ENCODE results near the gene PLEKHM3. TPM values are rescaled to one million over a fixed set of nuclear protein-coding genes. Genes with fewer than 3 reads are reported as not detected.

The PLEKHM3 gene
- polyA plus RNA-seq, 4 donors, result 13.7 to 16.0 (median 14.3) TPM

DNA sequence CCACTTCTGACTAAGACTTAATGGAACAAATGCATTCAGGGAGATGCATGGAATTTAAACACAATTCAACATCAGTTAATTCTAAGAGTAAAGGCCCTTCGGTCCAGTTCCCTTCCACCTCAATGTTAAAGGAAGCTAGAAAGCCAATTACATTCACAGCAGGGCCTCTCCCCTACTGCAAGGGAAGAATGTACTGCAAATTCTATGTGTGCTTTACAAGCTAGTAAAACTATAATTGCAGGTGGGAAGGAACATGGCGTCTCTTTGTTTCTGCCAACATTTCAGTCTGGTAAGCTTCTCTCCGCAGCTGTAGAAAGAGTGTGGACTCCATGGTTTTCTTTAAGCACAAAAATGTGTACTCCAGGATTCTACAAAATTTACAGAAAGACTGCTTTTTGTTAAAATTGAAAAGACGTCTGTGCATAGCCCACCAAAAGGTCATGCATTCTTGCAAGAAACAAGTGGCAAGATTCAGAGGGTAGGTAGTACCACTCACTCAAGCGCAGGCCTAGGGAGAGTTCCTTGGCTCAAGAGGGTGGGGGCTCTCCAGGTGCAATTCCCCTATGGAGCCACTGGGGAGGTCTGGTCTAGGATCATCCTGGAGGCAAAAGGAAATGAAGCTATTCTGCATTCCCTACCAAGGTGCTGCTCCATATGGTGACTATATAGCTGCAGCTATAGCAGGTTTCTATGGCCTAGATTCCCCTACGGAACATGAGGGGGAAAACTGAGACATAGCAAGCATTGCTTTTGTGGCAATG is 128.6 kb downstream of the PLEKHM3 start:
- DNase-seq (ENCODE audit: low read depth in 4 of 4, low spot score in 3 of 4), result no peak

DNA sequence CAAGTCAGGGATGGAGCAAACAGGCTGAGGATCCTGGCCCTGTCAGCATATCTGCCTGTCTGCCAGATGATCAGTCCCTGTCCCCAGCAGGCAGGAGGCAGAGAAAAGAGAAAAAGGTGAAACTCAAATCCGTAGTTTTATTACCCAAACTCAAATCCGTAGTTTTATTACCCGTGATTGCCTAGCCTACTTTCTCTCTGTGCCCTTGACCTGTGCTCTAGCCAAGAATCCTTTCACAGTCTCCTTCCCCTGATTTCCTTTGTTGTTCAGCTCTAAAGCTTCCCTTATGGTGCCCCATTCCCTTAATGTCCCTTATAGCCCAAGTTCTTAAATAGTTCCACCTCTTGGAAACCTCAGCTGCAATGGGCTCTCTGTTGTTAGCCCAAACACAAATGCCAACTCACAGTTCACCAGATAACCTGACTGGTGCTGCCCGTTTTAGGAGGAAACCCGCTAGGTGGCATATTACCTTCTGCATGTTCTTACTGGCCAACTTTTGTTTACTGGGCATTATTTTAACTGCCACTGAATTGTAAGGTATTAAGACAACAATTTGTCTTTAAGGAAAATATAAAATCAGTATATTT is 130.0 kb downstream of the PLEKHM3 start:
- DNase-seq (ENCODE audit: low read depth in 4 of 4, low spot score in 3 of 4), result no peak

DNA sequence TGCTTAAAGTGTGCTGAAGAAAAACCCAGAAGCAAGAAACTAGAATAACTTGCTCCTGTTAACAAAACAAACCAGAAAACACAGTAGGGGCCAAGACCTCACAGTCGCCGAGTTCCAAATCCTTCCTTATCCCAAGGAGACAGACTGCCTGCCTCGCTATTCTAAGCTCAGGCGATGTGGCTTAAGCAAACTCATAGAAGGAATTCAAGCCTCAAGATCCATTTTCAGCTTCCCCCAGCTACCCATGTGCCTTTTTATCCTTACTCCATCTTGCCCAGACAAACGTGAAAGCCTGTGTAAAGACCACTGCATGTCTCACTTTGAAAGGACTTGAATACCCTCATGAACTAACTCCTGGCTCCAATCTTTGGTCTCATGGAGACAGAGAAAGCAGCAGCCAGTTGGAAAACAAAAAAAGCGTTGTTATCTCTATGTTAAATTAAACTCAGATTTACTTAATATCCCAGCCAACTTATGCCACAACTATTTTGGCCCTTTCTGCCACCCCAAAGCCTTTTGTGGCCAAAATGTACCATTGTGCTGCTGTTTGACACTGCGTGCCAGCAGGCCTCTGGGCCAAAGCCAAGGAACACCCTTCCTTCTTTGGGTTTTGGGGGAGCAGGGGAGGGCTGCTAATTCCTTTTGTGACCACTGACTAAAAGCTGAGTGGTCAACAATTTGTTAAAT is 132.5 kb downstream of the PLEKHM3 start:
- DNase-seq (ENCODE audit: low read depth in 4 of 4, low spot score in 3 of 4), result no peak

DNA sequence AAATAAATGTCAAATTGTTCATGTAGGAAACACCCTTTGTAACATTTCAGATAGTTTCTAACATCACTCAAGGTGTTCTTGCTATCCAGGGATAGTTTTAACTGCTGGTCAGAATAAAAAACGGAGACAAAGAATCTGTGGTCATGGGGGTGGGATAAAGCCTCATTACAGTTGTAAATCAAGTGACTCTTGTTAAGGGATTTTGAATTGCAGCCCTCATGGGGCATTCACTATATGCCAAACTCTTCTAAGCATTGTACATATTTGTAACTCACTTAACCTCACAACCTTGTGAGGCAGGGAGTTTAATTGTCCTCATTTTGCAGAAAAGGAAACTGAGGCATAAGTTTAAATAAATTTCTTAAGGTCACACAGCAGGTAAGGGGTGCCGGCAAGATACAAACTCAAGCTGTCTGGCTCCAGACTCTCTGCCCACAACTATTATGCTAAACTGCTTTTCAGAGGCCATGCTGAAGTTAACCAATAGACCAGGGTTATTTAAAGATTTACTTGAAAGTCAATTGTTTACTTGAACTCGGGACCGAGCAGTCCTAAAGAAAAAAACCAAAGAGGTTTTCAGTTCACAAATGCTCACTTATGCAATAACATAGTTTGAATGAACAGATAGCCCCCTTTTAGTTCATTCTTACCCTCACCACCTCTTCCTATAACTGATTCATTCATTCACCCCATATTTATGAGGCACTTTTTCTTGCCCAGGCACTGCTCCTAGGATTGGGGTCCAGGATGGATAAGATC is 134.1 kb downstream of the PLEKHM3 start:
- no peak for DNase-seq (ENCODE audit: low read depth in 4 of 4, low spot score in 3 of 4)

DNA sequence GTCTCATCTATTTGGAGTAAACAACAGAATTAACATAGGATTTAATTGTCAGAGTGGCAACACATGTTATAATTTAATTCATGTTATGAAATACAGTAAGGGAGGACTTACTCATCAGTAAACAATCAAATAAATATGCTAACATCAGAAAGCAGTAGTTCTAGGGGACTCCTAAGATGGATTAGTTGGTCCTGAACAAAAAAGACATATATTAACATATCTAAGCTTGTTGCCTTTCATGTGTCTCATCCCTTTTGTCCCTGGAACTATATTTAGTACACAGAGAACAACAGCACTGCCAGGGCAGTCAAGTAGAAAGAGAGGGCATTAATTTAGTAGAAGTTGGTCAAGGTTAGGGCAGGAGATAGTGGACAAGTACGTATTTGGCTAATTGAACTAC is 137.8 kb downstream of the PLEKHM3 start:
- no peak for DNase-seq (ENCODE audit: low read depth in 4 of 4, low spot score in 3 of 4)

DNA sequence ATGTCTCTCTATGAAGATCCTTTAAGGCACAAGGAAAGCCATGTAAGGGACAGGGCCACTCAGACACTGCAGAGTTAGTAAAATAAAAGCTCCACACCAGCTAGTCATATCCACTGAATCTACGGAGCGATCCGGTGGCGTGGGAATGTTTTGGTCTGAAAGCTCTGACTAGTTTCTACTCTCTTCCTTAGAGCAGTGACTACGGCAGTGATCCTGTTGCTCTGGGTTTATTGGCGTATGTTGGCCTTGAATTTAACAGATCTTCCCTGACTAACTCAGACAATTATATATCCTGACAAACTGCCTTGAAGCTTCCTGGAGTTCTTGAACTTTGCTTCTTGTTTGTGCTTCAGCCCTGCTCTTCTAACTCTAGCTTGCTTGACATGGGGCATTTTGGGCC is 140.3 kb downstream of the PLEKHM3 start:
- DNase-seq (ENCODE audit: low read depth in 4 of 4, low spot score in 3 of 4), result no peak

DNA sequence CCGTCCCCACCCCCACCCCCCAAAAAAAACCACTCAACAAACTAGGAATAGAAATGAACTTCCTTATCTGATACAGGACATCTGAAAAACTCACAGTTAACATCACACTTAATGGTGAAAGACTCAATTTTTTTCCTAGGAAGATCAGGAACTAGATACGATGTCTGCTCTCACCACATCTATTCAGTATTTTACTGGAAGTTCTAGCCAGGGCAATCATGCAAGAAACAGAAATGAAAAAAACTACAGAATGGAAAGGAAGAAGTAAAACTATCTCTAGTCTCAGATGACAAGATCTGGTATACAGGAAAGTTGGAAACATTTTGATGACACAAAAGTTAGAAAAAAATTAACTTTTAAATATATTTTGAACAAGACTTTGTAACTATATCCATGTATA is 141.2 kb downstream of the PLEKHM3 start:
- no peak for DNase-seq (ENCODE audit: low read depth in 4 of 4, low spot score in 3 of 4)

DNA sequence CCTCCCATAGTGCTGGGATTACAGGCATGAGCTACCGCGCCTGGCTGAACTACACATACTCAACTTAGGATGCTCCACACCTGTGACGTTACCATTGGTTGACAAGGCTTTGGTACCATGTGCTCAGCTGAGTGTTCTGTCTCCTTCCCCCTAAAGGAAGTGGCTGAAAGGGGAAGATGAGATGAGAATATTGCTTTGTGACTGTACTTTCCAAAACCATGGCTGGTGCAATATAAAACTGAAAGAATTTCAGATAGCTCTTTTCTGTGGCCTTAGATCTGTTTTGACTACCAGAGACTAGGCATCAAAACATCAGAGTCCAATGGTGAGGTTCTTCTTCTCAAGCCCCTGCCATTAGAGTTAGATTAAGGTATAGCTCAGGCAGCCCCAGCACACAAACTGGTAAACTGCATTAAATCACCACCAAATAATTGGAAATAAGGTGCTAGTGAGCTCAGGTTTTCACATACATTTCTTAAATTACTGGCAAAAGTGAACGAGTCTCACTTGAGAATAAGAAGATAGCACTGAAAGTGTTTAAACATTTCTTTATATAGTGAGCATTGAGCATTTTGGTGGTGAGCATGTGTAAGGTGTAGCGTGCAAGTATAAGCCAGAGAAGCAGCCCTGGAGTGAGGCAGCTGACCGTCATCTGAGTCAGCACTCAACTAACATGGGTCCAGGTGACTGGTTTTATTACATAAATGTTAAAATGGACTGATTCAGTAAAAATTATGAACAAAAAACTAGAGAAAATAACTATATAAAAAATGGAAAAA is 142.1 kb downstream of the PLEKHM3 start:
- no peak for DNase-seq (ENCODE audit: low read depth in 4 of 4, low spot score in 3 of 4)

DNA sequence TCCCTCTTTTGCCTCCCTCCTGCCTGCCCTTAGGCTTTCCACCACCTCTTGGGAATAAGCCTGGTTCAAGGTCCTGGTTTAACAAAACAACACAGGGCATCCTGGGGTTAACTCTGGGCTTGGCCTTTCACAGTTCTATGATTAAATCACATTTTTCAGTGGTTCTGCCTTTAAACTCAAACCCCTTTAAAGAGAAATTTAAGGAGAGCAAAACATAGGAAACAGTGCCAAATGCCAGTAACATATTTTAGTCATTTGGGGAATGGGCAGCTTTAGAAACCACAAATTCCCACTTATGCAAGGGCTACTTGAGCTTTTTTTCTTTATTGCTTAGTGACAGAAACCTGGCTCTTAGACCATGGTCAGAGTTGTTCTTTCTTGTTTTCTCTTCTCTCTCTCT is 143.4 kb downstream of the PLEKHM3 start:
- DNase-seq (ENCODE audit: low read depth in 4 of 4, low spot score in 3 of 4), result no peak

DNA sequence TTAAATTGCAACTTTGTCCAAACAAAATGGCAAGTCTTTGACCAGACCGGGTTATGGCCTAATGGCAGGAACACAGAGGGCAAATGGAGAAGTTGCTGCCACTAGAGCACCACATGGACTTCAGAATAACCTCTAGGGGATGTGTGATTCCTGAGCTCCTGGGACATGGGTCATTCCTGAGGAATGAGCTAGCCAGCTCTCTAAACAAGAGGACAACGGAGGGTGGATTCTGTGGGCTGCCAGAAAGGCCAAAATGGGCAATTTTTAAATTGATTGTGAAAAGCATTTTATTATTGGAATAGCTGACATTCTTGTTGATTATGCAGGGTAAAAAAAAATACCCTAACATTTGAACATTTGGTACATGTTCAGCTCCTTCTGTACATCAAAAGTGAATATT is 145.8 kb downstream of the PLEKHM3 start:
- no peak for DNase-seq (ENCODE audit: low read depth in 4 of 4, low spot score in 3 of 4)

DNA sequence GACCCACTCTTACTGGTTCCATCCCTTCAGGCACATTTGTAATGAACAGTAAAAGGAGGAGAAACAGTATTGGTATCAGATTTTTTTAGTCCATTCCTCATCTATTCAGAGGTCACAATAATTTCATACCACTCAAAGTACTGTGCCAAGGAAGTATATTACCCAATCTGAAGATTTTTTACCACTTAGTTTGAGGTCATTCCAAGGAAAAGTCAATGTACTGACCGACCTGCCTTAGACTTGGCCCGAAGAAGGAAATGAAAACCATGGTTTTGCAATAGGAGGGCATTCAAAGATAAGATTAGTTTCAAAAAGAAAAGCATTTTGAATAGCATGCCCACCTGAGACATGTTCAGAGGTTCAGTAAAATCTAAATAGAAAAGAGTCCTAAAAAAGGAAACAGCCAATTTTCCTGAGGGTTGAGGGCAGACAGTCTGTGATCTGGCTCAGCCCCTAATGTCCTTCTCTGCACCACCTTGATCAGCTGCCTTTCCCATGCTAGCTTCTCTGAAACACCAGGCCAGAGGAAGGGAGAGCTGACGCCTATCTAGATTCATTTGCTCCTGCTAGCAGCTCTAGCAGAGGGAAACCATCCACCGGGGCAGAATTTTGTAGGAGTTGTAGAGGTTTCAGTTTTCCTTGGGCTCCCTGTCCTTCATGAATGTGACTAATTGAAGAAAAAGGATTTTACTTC is 148.3 kb downstream of the PLEKHM3 start:
- DNase-seq (ENCODE audit: low read depth in 4 of 4, low spot score in 3 of 4), result no peak

DNA sequence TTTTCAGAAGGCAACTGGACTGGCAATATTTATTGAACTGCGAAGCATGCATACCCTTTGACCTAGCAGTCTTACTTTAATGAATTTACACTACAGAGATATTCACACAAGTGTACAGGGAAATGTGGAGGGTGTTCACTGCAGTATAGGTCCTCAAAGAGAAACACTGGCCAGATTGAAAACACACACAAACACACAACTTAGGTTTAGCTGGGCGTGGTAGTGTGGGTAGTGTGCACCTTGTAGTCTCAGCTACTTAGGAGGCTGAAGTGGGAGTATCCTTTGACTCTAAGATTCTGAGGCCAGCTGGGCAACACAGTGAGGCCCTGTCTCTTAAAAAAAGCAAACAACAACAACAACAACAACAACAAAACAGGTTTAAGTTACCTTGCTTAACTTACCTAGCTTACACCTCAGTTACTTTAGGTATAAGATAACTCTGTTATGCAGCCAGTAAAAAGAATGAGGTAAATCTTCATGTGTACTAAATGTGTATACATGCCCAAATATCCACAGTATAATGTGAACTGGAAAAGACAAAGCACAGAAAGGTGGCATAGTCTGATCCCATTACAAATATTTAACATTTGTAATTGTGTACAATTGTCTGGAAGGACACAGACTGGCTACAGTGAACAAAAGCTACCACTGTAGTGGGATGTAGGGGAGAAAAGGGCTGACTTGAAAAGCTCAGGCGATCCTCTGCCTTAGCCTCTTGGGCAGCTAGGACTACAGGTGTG is 149.7 kb downstream of the PLEKHM3 start:
- no peak for DNase-seq (ENCODE audit: low read depth in 4 of 4, low spot score in 3 of 4)

DNA sequence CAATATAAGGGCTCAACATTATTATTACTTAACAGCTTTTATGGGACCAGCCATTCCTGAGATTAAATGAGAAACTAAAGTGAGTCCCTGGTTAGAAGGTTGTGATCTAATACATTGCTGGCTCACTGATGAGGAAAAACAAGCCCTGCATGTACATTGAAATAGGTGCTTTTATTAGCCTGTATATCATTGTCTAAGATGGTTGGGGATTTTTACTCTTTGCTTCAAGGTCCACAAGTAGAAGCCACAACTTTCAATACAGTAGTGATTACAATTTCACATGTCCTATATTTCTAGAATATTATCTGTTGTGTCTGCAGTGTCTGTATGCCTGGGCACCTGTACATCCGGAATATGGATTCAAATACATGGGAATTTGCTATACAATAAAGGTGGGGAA is 151.5 kb downstream of the PLEKHM3 start:
- no peak for DNase-seq (ENCODE audit: low read depth in 4 of 4, low spot score in 3 of 4)

DNA sequence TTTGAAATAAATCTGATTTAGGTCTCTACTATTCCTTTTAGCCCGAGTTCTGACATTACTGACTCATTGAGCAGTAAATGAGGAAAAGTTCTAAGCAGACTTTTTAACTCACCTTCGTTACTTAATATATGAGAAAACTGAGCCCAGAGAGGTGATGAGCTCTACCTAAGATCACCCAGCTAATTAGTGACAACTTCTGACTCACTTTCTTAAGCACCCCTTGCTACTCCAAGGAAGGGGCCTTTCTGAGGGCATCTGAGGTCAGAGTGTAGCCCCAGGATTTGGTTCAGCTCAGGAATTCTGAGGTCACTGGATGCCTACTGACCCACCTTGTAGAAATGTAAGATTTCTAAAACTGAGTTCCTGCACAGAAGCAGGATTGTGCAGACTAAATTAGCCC is 153.4 kb downstream of the PLEKHM3 start:
- DNase-seq (ENCODE audit: low read depth in 4 of 4, low spot score in 3 of 4), result no peak

DNA sequence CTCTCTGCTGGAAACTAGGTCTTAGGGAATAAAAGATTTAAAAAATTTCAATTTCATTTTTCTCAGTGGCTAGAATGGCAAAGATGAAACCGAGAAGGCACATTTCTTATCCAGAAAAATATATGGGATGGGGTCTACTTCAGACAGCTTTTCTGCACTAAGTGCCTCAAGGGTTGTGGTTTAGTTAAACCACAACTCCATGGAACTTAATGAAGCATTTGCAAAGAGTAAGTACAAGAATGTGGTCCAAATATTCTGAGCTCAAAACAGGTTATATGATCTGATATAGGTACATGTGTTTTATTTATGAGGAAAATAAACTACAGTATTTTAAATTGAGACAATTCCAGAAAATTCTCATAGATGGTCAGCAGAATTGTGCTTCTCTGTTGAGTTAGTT is 153.8 kb downstream of the PLEKHM3 start:
- DNase-seq (ENCODE audit: low read depth in 4 of 4, low spot score in 3 of 4), result no peak

DNA sequence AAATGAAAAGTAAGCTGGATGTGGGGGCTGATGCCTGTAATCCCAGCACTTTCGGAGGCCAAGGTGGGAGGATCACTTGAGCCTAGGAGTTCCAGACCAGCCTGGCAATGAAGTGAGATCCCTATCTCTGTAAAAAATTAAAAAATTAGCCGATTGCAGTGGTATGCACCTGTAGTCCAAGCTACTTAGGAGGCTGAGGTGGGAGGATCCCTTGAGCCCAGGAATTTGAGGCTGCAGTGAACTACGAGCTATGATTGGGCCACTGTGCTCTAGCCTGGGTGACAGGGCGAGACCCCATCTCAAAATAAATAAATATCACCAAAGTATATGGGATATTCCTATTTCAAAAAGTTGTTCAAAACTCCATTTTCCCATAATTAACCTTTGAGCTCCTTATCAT is 154.5 kb downstream of the PLEKHM3 start:
- no peak for DNase-seq (ENCODE audit: low read depth in 4 of 4, low spot score in 3 of 4)

DNA sequence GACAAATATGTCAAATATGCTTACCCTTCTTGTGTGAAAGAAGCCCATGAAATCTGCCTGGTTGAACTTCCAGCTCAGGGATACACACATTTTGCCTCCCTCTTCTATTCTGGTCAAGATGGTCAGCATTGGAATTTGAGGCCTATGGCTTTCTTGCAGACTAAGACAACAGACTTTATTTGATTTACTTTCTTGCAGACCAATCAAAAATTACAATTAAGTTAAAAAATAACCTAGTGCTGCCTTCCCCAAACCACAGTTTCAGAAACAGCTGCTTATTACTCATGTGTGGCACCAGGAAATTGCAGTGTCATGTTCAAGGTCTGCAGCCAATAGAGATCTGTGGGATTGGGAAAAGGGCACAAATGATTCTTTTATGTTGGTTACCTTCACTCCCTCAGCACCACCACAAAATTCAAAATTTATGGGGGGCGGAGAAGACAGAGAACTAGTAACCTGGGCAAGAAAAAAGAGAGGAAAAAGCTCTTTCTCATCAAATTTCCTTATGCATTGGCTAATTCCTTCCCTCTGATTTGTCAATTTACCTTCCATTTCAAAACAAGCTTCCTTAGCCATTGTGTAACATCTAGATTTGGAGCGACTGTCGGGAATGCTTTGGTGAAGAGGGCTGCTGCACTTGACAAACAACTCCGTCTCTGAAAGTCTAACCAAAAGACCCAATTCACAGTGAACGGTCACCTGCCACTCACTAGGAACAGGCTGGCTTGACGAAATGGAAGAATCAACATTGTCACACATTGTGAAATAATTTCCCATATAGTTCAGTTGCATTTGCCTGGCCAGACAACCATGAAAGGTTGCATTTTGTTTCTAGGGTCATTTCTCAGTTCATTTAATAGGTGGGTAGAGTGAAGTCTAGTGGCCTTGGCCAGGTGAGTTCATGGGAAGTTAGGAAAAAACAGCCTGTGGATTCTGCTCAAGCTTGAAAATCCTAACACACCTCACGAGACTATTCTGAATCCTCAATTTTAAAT is 155.2 kb downstream of the PLEKHM3 start:
- DNase-seq (ENCODE audit: low read depth in 4 of 4, low spot score in 3 of 4), result no peak

Data from left renal pelvis (tissue), 4 donors.